ENCODE measurements around the gene DNAI2.

Gene DNAI2

GRCh38 chr17:74357466-74357809, 83.4 kb downstream of the DNAI2 start:
- TF ChIP-seq CTCF (IDR thresholded peaks at IDR 0.05; ENCODE audit: insufficient read depth, low read depth, low read length, missing control alignments) = no peak
- no peak overlapping the region for H3K4me3 ChIP-seq (ENCODE audit: low read depth, low read length)
- DNase-seq (ENCODE audit: low read depth) = no peak

- no peak for DNase-seq (ENCODE audit: low read depth)
- no peak overlapping the region for H3K4me3 ChIP-seq (ENCODE audit: low read depth, low read length)
- TF ChIP-seq CTCF (IDR thresholded peaks at IDR 0.05; ENCODE audit: insufficient read depth, low read depth, low read length, missing control alignments) = no peak
Observed at GRCh38 chr17:74358697-74359096, 84.7 kb downstream of the DNAI2 start.

GRCh38 chr17:74359916-74360315, 85.9 kb downstream of the DNAI2 start:
- no peak for TF ChIP-seq CTCF (IDR thresholded peaks at IDR 0.05; ENCODE audit: insufficient read depth, low read depth, low read length, missing control alignments)
- DNase-seq (ENCODE audit: low read depth) = no peak

GRCh38 chr17:74360899-74361229, 86.8 kb downstream of the DNAI2 start:
- no peak overlapping the region for H3K4me3 ChIP-seq (ENCODE audit: low read depth, low read length)
- no peak for TF ChIP-seq CTCF (IDR thresholded peaks at IDR 0.05; ENCODE audit: insufficient read depth, low read depth, low read length, missing control alignments)
- DNase-seq (ENCODE audit: low read depth) = no peak

More at GRCh38 chr17:74359916-74360315, 85.9 kb downstream of the DNAI2 start:
- H3K4me3 ChIP-seq (ENCODE audit: low read depth, low read length) = no peak overlapping the region

GRCh38 chr17:74361230-74362068, 87.4 kb downstream of the DNAI2 start, which contains the start of gene BTBD17:
BTBD17 (minus strand) TSS chr17:74361868; CDS start chr17:74361819, 49 bp downstream.
- peak; percentile 29 for DNase-seq (ENCODE audit: low read depth)
- peak; percentile 50 for TF ChIP-seq CTCF (IDR thresholded peaks at IDR 0.05; ENCODE audit: insufficient read depth, low read depth, low read length, missing control alignments)
- H3K4me3 ChIP-seq (ENCODE audit: low read depth, low read length) = no peak within 1 kb of the TSS

- no peak for TF ChIP-seq CTCF (IDR thresholded peaks at IDR 0.05; ENCODE audit: insufficient read depth, low read depth, low read length, missing control alignments)
- DNase-seq (ENCODE audit: low read depth) = no peak
- H3K4me3 ChIP-seq (ENCODE audit: low read depth, low read length) = no peak overlapping the region
Observed at GRCh38 chr17:74362069-74362405, 88.0 kb downstream of the DNAI2 start.

All from GM12865 (cell line).